Right lung (tissue), 10 donors: Measurements from ENCODE around the gene MBD3L5. TPM values are rescaled to one million over a fixed set of nuclear protein-coding genes. Genes with fewer than 3 reads are reported as not detected.
"Not testable (repeated sequence)": the region's sequence is repeated elsewhere in the genome, so short reads cannot be mapped to it uniquely, and the experiment has no call there.

Source experiments
- DNase-seq, 2 donors: peaks; one replicate each; pipeline ENCODE4 v3.0.0-alpha.2; 2013
- long read RNA-seq, 8 donors: transcript quantifications; one replicate each; lab custom pipeline, GENCODE V29; 2026
- polyA plus RNA-seq, 5 donors: library from polyadenylated mRNA; unstranded; fragments of 120-200 nt; gene quantifications; one replicate each; pipeline versions ENCODE4 v1.2.1 to v1.2.3, GENCODE V29; 2013; ENCODE audit warnings: inconsistent platforms in 1 of 5, low replicate concordance in 1 of 5; ENCODE audit not compliant: insufficient read length in 5 of 5, insufficient read depth in 1 of 5

The MBD3L5 gene
- polyA plus RNA-seq: not detected
- long read RNA-seq, donor 1: 0 reads
- long read RNA-seq, donor 2: 0 reads
- long read RNA-seq, donor 3: 0 reads
- long read RNA-seq, donor 4: 0 reads
- long read RNA-seq, donor 5: 0 reads
- long read RNA-seq, donor 6: 0 reads
- long read RNA-seq, donor 7: 0 reads
- long read RNA-seq, donor 8: 0 reads

DNA sequence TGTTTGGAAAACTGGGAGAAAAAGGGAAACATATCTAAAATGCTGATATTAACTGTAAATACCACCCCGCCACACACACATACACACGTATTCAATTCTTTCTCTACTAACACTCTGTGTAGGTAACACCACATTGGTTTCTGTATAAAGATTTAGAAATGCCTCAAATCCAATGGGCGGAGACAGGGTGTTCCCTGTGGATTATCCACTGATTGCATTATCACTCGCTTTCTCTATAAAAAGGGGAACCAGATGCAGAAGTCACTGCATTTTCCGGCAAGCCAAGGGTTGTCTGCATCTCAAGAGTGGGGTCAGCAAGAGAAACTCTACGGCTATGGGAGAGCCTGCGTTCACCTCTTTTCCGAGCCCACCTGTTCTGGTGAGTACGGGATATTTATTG lies at the start of gene MBD3L5:
Gene MBD3L5, plus strand, starts transcription at position 301 of the 400 bp plus-strand sequence. Its CDS starts 34 bp downstream, at position 335.
- not testable (repeated sequence) for DNase-seq

DNA sequence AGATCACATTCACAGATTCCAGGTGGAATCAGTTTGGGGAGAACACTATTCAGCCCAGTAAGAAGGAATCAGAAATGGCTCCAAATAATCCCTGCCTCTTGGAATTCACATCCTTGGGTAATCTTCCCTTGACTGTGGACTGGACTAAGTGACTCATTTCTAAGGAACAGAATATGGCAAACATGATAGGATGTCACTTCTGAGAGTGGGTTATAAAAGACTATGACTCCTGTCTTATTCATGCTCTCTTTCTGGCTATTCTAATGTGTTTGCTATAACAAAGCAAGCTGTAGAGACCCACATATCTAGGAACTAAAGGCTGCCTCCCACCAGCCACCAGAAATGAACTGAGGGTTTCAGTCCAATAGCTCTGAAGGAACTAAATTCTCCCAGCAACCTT lies 46.9 kb upstream of the MBD3L5 start:
- no peak for DNase-seq

GRCh38 chr19:6987850-6988249 lies 42.5 kb upstream of the MBD3L5 start:
- DNase-seq: no peak

DNA sequence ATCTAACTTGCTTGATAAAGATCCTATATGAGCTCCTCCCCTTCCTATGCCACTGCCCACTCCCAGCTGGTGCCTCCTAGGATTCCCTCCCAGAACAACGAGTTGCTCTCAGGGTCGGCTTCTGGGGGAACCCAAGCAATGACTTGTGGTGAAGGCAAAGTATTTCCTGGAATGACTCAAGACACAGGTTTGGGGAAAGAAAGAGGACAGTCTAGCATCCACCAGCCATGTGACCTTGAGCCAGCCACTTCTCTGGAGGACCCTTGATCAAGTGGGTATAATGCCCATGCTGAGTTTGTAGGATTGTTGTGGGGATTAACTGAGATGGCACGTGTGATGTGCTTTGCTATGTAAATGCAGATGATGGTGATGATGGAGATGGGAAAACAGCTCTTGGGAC lies 42.1 kb upstream of the MBD3L5 start:
- no peak for DNase-seq

GRCh38 chr19:6995054-6995453 lies 35.3 kb upstream of the MBD3L5 start:
- DNase-seq: no peak

- DNase-seq: no peak
Measured at GRCh38 chr19:6996810-6997209, 33.6 kb upstream of the MBD3L5 start.

DNA sequence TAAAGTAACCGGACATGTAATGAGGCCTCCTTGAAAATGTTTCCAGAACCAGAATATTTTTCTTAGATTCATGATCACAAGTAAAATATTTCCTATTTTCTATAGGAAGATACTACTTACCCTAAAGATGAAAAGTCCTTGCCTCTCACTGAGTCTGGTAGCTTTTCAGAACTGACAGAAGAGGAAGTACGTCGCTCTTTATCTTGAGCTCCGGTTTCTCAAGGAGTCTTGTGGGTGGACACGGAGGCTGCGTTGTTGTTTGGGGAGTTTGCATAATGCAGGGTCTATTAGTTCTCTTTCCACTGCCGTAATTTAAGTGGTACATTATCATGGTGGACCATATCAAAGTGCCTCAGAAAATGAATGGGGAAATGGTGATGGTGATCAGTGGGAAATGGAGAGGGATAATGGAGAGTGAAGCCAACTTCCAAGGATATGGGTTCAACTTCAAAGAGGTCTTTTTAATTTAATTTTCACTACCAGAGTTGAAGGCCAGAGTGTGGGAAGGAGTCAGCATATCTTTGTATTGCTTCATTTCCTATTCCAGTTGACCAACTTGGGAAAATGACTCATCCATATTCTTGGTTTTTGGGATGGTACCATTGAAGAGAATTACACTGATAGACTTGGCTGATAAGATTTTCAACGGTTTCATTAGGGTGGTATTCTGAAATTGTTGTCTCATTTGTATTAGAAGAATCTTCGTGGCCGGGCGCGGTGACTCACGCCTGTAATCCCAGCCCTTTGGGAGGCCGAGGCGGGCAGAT lies 32.5 kb upstream of the MBD3L5 start:
- DNase-seq: no peak

DNA sequence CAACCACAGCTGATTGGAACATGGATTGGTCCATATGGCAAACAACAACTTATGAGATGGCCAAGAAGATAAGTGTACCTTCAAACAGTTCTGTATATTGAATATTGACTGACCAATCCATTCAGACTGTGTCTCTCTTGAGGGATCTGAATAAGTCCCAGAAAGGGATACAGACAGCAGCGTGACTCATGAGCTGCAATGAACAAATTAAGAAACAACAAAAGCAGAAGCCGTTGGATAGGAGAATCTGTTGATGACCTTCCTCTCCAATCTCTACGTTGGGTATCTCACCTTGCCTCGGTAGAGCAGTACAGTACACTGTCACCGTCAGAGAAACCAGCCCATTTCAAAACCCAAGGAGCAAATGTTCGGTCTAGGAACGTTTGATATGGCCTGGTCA lies 30.4 kb upstream of the MBD3L5 start:
- DNase-seq: no peak

GRCh38 chr19:7000333-7000732 lies 30.0 kb upstream of the MBD3L5 start:
- DNase-seq: no peak

DNA sequence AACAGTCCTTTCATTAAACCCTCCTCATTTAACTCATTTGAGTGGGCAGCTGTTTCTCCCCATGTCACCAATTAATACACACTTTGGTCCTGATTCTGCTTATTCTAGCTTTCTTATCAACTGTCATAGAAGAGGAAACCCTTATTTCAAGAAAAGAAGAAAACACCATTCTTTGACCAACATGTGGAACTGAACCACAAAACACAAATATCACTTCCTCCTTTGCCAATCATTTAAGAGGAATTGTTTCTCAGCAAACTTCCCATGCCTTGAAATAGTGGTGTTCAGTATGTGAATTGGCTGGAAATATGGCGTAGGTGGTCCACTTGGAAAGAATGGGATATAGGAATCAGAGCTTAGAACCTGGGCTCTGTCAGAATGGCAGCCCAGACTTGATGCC lies 29.6 kb upstream of the MBD3L5 start:
- no peak for DNase-seq

DNA sequence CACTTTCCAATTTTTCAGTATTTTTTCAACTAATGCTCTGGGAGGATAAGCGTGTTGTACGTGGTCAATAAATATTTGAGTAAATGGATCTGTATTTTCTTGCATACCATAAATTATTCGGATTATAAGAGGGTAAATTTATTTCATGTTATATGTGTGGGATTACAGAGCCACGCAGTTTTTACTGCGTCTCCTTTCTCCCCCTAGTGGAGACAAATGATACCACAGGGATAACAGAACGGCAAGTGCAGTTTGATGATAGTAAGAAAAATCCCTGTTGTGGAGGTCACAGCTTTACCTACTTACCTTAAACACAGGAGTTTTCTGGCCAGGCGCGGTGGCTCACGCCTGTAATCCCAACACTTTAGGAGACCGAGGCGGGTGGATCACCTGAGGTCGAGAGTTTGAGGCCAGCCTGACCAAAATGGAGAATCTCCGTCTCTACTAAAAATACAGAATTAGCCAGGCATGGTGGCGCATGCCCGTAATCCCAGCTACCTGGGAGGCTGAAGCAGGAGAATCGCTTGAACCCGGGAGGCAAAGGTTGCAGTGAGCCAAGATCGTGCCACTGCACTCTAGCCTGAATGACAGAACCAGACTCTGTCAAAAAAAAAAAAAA lies 26.0 kb upstream of the MBD3L5 start:
- DNase-seq: peak; percentile 6 to 31

- no peak for DNase-seq
Measured at GRCh38 chr19:7006135-7006704, 24.2 kb upstream of the MBD3L5 start.

GRCh38 chr19:7007859-7008258 lies 22.5 kb upstream of the MBD3L5 start:
- no peak for DNase-seq

GRCh38 chr19:7010722-7011593 lies 19.4 kb upstream of the MBD3L5 start:
- DNase-seq: no peak

DNA sequence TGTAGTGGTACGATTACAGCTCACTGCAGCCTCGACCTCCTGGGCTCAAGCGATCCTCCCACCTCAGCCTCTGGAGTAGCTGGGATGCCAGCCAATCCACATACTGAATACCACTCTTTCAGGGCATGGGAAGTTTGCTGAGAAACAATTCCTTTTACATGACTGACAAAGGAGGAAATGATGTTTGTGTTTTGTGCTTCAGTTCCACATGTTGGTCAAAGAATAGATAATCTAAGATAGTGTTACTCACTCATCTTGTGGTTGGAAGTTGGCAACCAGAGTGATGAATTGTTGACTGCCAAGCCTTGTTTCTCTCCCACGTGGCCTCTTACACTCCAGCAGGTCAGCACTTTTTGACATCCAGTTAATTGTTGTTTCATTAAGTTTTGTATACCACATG lies 16.7 kb upstream of the MBD3L5 start:
- no peak for DNase-seq

DNA sequence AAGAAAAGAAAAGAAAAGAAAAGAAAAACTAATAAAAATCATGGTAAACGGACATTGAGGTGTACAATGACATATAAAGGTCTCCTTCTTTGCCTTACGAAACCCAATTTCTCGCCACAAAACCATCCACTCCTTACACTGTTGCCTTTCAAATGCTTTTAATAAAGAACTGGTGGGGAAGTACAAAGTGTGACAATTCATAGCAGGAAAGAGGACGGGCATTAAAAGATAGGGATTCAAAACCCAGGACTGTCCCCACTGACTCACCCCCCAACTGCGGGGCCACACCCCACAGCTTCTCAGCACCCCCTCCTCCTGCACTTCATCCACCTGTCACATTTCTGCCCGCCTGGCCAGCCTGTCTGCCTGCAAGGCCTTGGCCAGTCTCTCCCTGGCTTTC lies 11.6 kb upstream of the MBD3L5 start:
- DNase-seq: no peak

DNA sequence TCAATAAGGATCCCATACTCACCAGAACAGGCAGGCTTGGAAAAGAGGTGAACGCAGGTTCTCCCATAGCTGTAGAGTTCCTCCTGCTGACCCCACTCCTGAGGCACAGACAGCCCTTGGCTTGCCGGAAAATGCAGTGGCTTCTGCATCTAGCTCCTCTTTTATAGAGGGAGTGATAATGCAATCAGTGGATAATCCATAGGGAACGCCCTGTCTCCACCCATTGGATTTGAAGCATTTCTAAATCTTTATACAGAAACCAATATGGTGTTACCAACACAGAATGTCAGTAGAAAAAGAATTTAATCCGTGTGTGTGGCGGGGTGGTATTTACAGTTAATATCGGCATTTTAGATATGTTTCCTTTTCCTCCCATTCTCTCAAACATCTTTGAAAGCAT lies 9.0 kb upstream of the MBD3L5 start, which contains the start of gene MBD3L2B:
Gene MBD3L2B, minus strand, starts transcription at position 101 of the 400 bp plus-strand sequence. Its CDS starts 34 bp downstream, at position 67.
- not testable (repeated sequence) for DNase-seq

DNA sequence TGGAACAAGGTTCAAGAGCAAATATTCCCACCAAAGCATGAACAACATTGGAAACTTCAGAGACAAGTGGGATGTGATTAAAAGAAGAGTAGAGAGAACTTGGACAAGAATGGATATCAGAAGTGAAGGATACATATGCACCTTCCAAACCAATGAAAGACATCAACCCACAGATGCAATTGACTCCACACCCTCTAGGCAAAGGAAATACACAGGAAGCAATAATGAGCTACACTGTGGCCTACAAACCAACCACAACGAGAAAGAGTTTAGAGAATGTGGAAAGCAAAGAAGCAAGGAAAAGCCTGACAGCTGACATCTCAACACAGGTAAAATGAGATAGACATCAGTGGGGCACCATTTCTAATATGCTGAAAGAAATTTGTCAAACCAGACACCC lies 1.6 kb upstream of the MBD3L5 start:
- DNase-seq: not testable (repeated sequence)

DNA sequence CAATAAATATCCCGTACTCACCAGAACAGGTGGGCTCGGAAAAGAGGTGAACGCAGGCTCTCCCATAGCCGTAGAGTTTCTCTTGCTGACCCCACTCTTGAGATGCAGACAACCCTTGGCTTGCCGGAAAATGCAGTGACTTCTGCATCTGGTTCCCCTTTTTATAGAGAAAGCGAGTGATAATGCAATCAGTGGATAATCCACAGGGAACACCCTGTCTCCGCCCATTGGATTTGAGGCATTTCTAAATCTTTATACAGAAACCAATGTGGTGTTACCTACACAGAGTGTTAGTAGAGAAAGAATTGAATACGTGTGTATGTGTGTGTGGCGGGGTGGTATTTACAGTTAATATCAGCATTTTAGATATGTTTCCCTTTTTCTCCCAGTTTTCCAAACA lies 9.7 kb downstream of the MBD3L5 start, which contains the start of gene MBD3L4:
Gene MBD3L4, minus strand, starts transcription at position 101 of the 400 bp plus-strand sequence. Its CDS starts 35 bp downstream, at position 66.
- not testable (repeated sequence) for DNase-seq

- DNase-seq: not testable (repeated sequence)
Measured at GRCh38 chr19:7041563-7041962, 11.2 kb downstream of the MBD3L5 start.

- not testable (repeated sequence) for DNase-seq
Measured at GRCh38 chr19:7049021-7049420, 18.6 kb downstream of the MBD3L5 start, which contains the start of gene MBD3L2. MBD3L2 (plus strand) TSS chr19:7049321; CDS start chr19:7049374, 53 bp downstream.
